Sigmoid colon (tissue), 7 donors: Measurements from ENCODE around the gene SCUBE3. TPM values are rescaled to one million over a fixed set of nuclear protein-coding genes. Genes with fewer than 3 reads are reported as not detected.

ENCODE experiments used
- DNase-seq: peaks from one replicate; pipeline ENCODE4 v3.0.0-alpha.2; 2019
- H3K27ac ChIP-seq, 4 donors: fragments of 200-600 bp; sonication (generic); one replicate each; pipeline ENCODE4 v1.5.1; 2016 to 2019; ENCODE audit warnings: mild to moderate bottlenecking in 1 of 4
- H3K27me3 ChIP-seq, 3 donors: fragments of 200-600 bp; sonication (generic); one replicate each; pipeline ENCODE4 v1.5.1; 2019; ENCODE audit warnings: mild to moderate bottlenecking in 1 of 3
- H3K36me3 ChIP-seq, 4 donors: fragments of 200-600 bp; sonication (generic); one replicate each; pipeline ENCODE4 v1.5.1; 2016 to 2019
- H3K4me1 ChIP-seq, 4 donors: fragments of 200-600 bp; sonication (generic); one replicate each; pipeline ENCODE4 v1.5.1; 2017 to 2019
- H3K4me3 ChIP-seq, 4 donors: fragments of 200-600 bp; sonication (generic); one replicate each; pipeline ENCODE4 v1.5.1; 2017 to 2019; ENCODE audit warnings: mild to moderate bottlenecking in 2 of 4, moderate library complexity in 1 of 4
- H3K9me3 ChIP-seq, 4 donors: fragments of 200-600 bp in 3 of 4; sonication (generic) in 3 of 4; one replicate each; pipeline versions ENCODE4 v1.5.1 to v1.6.1; 2013 to 2019
- CTCF ChIP-seq, 4 experiments: fragments of 450-650 bp in 3 of 4; fragments of 200-600 bp in 1 of 4; IDR thresholded peaks; one replicate each; pipeline ENCODE4 v1.5.1; 2016 to 2019; ENCODE audit warnings: antibody characterized with exemption in 4 of 4, mild to moderate bottlenecking in 3 of 4, moderate library complexity in 2 of 4
- EP300 ChIP-seq, 4 donors: sonication (generic); formaldehyde crosslinking; IDR thresholded peaks; one replicate each; pipeline ENCODE4 v1.6.1; 2017; ENCODE audit warnings: antibody characterized with exemption in 4 of 4
- POLR2A ChIP-seq, 2 donors: fragments of 450-650 bp; IDR thresholded peaks; one replicate each; pipeline ENCODE4 v1.6.1; 2016; ENCODE audit warnings: antibody characterized with exemption in 2 of 2, mild to moderate bottlenecking in 2 of 2, moderate library complexity in 2 of 2
- POLR2AphosphoS5 ChIP-seq, 4 donors: sonication (generic); formaldehyde crosslinking; IDR thresholded peaks; one replicate each; pipeline ENCODE4 v1.6.1; 2017; ENCODE audit warnings: antibody characterized with exemption in 4 of 4
- WGBS, 2 donors: extraction: QIAGEN DNeasy Blood & Tissue Kit; methylation state at CpG; one replicate each; pipeline ENCODE4 v1.1.7; 2013; 5-methylcytosine and 5-hydroxymethylcytosine counted together
- intact Hi-C: fragments of 100-400 bp; cut with DNase I; formaldehyde crosslinking; loops from one replicate; pipeline ENCODE4 v1.15.1; 2023
- polyA plus RNA-seq, 3 donors: library from polyadenylated mRNA; stranded (reverse); fragments of 200-250 nt; gene quantifications; one replicate each; pipeline ENCODE4 v1.2.3, GENCODE V29; 2013
- total RNA-seq, 4 donors: library from RNA; depleted of rRNA; stranded (reverse); fragments of >200 nt; gene quantifications; one replicate each; pipeline ENCODE4 v1.1.0, GENCODE V29; 2016
- donor health status: healthy with polysubstance abuse.
- donor health status: Bipolar disorder and iron deficiency.
- donor health status: healthy.

The SCUBE3 gene
- total and polyA plus RNA-seq, 7 donors, result 0.29 to 12.7 (median 4.9) TPM; not detected in 2

GRCh38 chr6:35170891-35171290 is 42.9 kb upstream of the SCUBE3 start:
- Histone ChIP-seq H3K27ac (no peak overlapping the region), H3K4me1 (no peaks in the 10 kb centered on the region), H3K4me3 (no peak overlapping the region), H3K9me3 (no peaks in the 10 kb centered on the region), H3K27me3 (peaks cover 0 to 2% (median 0%) of the 10 kb centered on the region in 3 donors), H3K36me3 (no peaks in the 10 kb centered on the region)
- TF ChIP-seq EP300 (IDR thresholded peaks at IDR 0.05), result no peak
- TF ChIP-seq CTCF (IDR thresholded peaks at IDR 0.05), result no peak
- no peak for TF ChIP-seq POLR2A (IDR thresholded peaks at IDR 0.05)
- no peak for TF ChIP-seq POLR2AphosphoS5 (IDR thresholded peaks at IDR 0.05)
- DNase-seq, result no peak
- 93 to 94% methylated on average over 3 of the region's 3 CpGs for WGBS, 2 donors
- intact Hi-C loops, result no loop called here

DNA sequence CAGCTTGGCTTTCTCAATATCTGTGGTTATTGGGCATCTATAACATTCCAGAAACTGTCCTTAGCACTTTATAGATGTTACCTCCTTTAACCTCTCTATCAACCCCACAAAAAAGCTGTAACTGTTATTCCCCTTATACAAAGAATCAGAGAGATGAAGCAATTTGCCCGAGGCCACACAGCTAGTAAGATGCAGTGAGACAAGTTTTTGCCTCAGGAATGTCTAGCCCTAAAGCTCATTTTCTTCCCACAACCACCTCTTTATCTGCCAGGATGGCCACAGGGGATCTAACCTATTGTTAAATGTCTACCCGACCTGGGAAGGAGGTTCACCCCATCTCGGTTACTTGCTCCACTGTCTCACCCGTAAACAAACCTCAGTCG is 40.7 kb upstream of the SCUBE3 start:
- H3K27me3 ChIP-seq, result peaks cover 0 to 2% (median 0%) of the 10 kb centered on the region in 3 donors
- WGBS, 2 donors, result 82 to 84% methylated on average over 5 of the region's 5 CpGs
- no peak for TF ChIP-seq POLR2AphosphoS5 (IDR thresholded peaks at IDR 0.05)
- TF ChIP-seq EP300 (IDR thresholded peaks at IDR 0.05), result no peak
- no peak for TF ChIP-seq POLR2A (IDR thresholded peaks at IDR 0.05)
- TF ChIP-seq CTCF (IDR thresholded peaks at IDR 0.05), result no peak
- H3K27ac ChIP-seq, result no peak overlapping the region
- no peaks in the 10 kb centered on the region for H3K4me1 ChIP-seq
- intact Hi-C loops, result no loop called here
- H3K9me3 ChIP-seq, result no peaks in the 10 kb centered on the region
- no peak overlapping the region for H3K4me3 ChIP-seq
- DNase-seq, result no peak
- no peaks in the 10 kb centered on the region for H3K36me3 ChIP-seq

DNA sequence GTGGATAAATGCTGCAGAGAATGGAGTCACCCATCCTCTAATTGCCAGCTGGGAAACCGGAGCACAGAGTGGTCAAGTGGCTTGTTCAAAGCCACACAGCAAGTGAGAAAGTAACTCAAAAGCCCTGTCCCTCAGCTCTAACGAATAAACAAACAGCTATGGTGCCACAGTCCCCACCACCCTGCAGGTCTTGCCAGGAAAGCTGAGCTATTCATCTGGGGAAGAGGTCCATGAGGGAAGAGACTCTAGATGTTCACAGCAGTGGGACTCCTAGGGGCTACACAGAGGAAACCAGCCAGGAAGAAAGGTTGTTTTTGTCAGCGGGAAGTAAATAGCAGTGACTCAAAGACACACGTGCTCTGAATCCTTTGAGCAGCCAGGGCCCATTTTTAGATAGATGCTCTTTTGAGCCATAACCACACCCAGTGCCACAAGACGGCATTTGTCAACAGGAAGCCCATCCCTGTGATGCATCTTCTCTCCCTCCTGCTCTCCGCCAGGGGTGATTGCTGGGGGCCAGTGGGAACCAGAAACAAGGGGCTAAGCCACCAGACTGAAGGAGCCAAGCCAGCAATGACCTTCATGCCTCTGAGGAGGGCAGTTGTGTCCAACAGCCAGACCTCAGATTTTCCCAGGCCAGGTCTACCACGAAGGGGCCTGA is 40.2 kb upstream of the SCUBE3 start:
- no peak overlapping the region for H3K4me3 ChIP-seq
- TF ChIP-seq POLR2AphosphoS5 (IDR thresholded peaks at IDR 0.05), result no peak
- TF ChIP-seq CTCF (IDR thresholded peaks at IDR 0.05), result no peak
- no peak for TF ChIP-seq EP300 (IDR thresholded peaks at IDR 0.05)
- TF ChIP-seq POLR2A (IDR thresholded peaks at IDR 0.05), result no peak

GRCh38 chr6:35174088-35174434 is 39.7 kb upstream of the SCUBE3 start:
- DNase-seq, result no peak
- peaks cover 0 to 2% (median 0%) of the 10 kb centered on the region in 4 donors for H3K4me1 ChIP-seq
- peaks cover 0 to 2% (median 0%) of the 10 kb centered on the region in 3 donors for H3K27me3 ChIP-seq
- H3K9me3 ChIP-seq, result no peaks in the 10 kb centered on the region
- 69 to 78% methylated on average over 2 of the region's 2 CpGs for WGBS, 2 donors
- no peak overlapping the region for H3K4me3 ChIP-seq
- intact Hi-C loops, result no loop called here
- no peaks in the 10 kb centered on the region for H3K36me3 ChIP-seq
- no peak overlapping the region for H3K27ac ChIP-seq
- no peak for TF ChIP-seq POLR2A (IDR thresholded peaks at IDR 0.05)
- TF ChIP-seq EP300 (IDR thresholded peaks at IDR 0.05), result no peak
- TF ChIP-seq CTCF (IDR thresholded peaks at IDR 0.05), result no peak
- TF ChIP-seq POLR2AphosphoS5 (IDR thresholded peaks at IDR 0.05), result no peak

More for the DNA sequence above, 40.2 kb upstream of the SCUBE3 start:
- H3K27ac ChIP-seq, result no peak overlapping the region
- peaks cover 0 to 2% (median 0%) of the 10 kb centered on the region in 3 donors for H3K27me3 ChIP-seq
- no peaks in the 10 kb centered on the region for H3K9me3 ChIP-seq
- H3K4me1 ChIP-seq, result no peaks in the 10 kb centered on the region
- intact Hi-C loops, result no loop called here
- H3K36me3 ChIP-seq, result no peaks in the 10 kb centered on the region
- DNase-seq, result no peak
- WGBS, 2 donors, result 75 to 76% methylated on average over 7 of the region's 7 CpGs

DNA sequence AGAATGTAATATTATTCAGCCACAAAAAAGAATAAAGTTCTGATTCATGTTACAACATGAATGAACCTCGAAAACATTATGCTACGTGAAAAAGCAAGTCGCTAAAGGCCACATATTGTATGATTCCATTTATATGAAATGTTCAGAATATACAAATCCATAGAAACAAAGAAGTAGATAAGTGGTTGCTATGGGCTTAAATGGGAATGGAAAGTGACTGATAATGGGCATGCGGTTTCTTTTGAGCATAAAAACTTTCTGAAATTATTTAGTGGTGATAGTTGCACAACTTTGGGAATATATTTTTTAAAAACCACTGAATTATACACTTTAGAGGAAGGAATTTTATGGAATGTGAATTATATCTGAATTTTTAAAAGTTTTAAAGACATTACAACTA is 39.3 kb upstream of the SCUBE3 start:
- no peak for DNase-seq
- peaks cover 0 to 2% (median 0%) of the 10 kb centered on the region in 3 donors for H3K27me3 ChIP-seq
- no peak overlapping the region for H3K4me3 ChIP-seq
- TF ChIP-seq POLR2AphosphoS5 (IDR thresholded peaks at IDR 0.05) (no peak), CTCF (IDR thresholded peaks at IDR 0.05) (no peak), EP300 (IDR thresholded peaks at IDR 0.05) (no peak), POLR2A (IDR thresholded peaks at IDR 0.05) (no peak)
- no peaks in the 10 kb centered on the region for H3K36me3 ChIP-seq
- peaks cover 0 to 7% (median 0%) of the 10 kb centered on the region in 4 donors for H3K4me1 ChIP-seq
- intact Hi-C loops, result no loop called here
- no peaks in the 10 kb centered on the region for H3K9me3 ChIP-seq
- H3K27ac ChIP-seq, result no peak overlapping the region
- 94 to 97% methylated on average over 4 of the region's 4 CpGs for WGBS, 2 donors
